Measurements from ENCODE around the gene ZDHHC5. TPM values are rescaled to one million over a fixed set of nuclear protein-coding genes. Genes with fewer than 3 reads are reported as not detected.
"Not testable (repeated sequence)": the region's sequence is repeated elsewhere in the genome, so short reads cannot be mapped to it uniquely, and the experiment has no call there.

The ZDHHC5 gene
- total and polyA plus RNA-seq, 4 donors: 28.7 to 63.2 (median 42.9) TPM

- Histone ChIP-seq H3K36me3 (ENCODE audit: control insufficient read depth in 4 of 4, insufficient read depth in 4 of 4, low read length in 4 of 4) (peaks cover 18 to 31% (median 29%) of the 10 kb centered on the region in 4 donors), H3K9me3 (ENCODE audit: control insufficient read depth in 4 of 4, insufficient read depth in 3 of 4, low read length in 3 of 4) (no peaks in the 10 kb centered on the region), H3K27me3 (ENCODE audit: control insufficient read depth in 3 of 3, insufficient read depth in 3 of 3, low read length in 2 of 3) (no peaks in the 10 kb centered on the region), H3K27ac (ENCODE audit: low read depth in 1 of 2, low read length in 1 of 2) (no peak overlapping the region), H3K4me3 (no peak overlapping the region), H3K4me1 (ENCODE audit: control insufficient read depth in 5 of 5, insufficient read depth in 5 of 5, low read length in 5 of 5) (peaks cover 0 to 21% (median 0%) of the 10 kb centered on the region in 5 donors), H3K9ac (ENCODE audit: insufficient read depth in 1 of 2, low read length in 2 of 2) (no peak overlapping the region)
- WGBS, 2 donors: 63 to 81% methylated on average over 1 of the region's 1 CpG
- DNase-seq (no peak), ATAC-seq (ENCODE audit: insufficient read depth, low FRiP score) (no peak)
- TF ChIP-seq, protein P1, sequence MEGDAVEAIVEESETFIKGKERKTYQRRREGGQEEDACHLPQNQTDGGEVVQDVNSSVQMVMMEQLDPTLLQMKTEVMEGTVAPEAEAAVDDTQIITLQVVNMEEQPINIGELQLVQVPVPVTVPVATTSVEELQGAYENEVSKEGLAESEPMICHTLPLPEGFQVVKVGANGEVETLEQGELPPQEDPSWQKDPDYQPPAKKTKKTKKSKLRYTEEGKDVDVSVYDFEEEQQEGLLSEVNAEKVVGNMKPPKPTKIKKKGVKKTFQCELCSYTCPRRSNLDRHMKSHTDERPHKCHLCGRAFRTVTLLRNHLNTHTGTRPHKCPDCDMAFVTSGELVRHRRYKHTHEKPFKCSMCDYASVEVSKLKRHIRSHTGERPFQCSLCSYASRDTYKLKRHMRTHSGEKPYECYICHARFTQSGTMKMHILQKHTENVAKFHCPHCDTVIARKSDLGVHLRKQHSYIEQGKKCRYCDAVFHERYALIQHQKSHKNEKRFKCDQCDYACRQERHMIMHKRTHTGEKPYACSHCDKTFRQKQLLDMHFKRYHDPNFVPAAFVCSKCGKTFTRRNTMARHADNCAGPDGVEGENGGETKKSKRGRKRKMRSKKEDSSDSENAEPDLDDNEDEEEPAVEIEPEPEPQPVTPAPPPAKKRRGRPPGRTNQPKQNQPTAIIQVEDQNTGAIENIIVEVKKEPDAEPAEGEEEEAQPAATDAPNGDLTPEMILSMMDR (IDR thresholded peaks at IDR 0.05; ENCODE audit: control extremely low read depth, extremely low read depth): no peak
Observed at GRCh38 chr11:57681168-57681567, 13.3 kb downstream of the ZDHHC5 start.

DNA sequence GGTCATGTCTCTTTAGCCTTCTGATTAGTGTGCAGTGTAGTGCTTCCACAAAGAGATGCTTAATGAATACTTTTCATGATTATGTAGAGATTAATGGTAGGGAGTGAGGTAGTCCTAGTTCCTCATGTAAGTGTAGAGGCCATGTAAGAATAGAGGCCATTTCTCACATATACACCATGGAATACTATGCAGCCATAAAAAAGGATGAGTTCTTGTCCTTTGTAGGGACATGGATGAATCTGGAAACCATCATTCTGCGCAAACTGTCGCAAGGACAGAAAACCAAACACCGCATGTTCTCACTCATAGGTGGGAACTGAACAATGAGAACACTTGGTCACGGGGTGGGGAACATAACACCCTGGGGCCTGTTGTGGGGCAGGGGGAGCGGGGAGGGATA, 22.6 kb downstream of the ZDHHC5 start:
- not testable (repeated sequence) for H3K9ac ChIP-seq (ENCODE audit: insufficient read depth in 1 of 2, low read length in 2 of 2); DNase-seq; H3K9me3 ChIP-seq (ENCODE audit: control insufficient read depth in 4 of 4, insufficient read depth in 3 of 4, low read length in 3 of 4); H3K4me3 ChIP-seq; H3K27ac ChIP-seq (ENCODE audit: low read depth in 1 of 2, low read length in 1 of 2); H3K4me1 ChIP-seq (ENCODE audit: control insufficient read depth in 5 of 5, insufficient read depth in 5 of 5, low read length in 5 of 5); H3K27me3 ChIP-seq (ENCODE audit: control insufficient read depth in 3 of 3, insufficient read depth in 3 of 3, low read length in 2 of 3); ATAC-seq (ENCODE audit: insufficient read depth, low FRiP score)
- peaks cover 40 to 55% (median 49%) of the 10 kb centered on the region in 4 donors for H3K36me3 ChIP-seq (ENCODE audit: control insufficient read depth in 4 of 4, insufficient read depth in 4 of 4, low read length in 4 of 4)
- 98 to 99% methylated on average over 5 of the region's 5 CpGs for WGBS, 2 donors

DNA sequence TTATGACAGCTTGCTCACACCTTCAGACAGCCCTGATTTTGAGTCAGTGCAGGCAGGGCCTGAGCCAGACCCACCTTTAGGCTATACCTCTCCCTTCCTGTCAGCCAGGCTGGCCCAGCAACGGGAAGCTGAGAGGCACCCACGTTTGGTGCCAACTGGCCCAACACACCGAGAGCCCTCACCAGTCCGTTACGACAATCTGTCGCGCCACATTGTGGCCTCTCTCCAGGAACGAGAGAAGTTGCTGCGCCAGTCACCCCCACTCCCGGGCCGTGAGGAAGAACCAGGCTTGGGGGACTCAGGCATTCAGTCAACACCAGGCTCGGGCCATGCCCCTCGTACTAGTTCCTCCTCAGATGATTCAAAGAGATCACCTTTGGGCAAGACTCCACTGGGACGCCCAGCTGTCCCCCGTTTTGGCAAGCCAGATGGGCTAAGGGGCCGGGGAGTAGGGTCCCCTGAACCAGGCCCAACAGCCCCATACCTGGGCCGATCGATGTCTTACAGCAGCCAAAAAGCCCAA, 31.0 kb downstream of the ZDHHC5 start:
- Histone ChIP-seq H3K9me3 (ENCODE audit: control insufficient read depth in 4 of 4, insufficient read depth in 3 of 4, low read length in 3 of 4) (no peaks in the 10 kb centered on the region), H3K36me3 (ENCODE audit: control insufficient read depth in 4 of 4, insufficient read depth in 4 of 4, low read length in 4 of 4) (peaks cover 32 to 50% (median 35%) of the 10 kb centered on the region in 4 donors), H3K4me3 (no peak overlapping the region), H3K27me3 (ENCODE audit: control insufficient read depth in 3 of 3, insufficient read depth in 3 of 3, low read length in 2 of 3) (no peaks in the 10 kb centered on the region), H3K9ac (ENCODE audit: insufficient read depth in 1 of 2, low read length in 2 of 2) (no peak overlapping the region), H3K4me1 (ENCODE audit: control insufficient read depth in 5 of 5, insufficient read depth in 5 of 5, low read length in 5 of 5) (no peaks in the 10 kb centered on the region), H3K27ac (ENCODE audit: low read depth in 1 of 2, low read length in 1 of 2) (no peak overlapping the region)
- TF ChIP-seq, protein P1 (IDR thresholded peaks at IDR 0.05; ENCODE audit: control extremely low read depth, extremely low read depth): no peak
- ATAC-seq (ENCODE audit: insufficient read depth, low FRiP score) (no peak), DNase-seq (no peak)
- WGBS, 2 donors: 92 to 95% methylated on average over 18 of the region's 18 CpGs

GRCh38 chr11:57699813-57700212, 31.9 kb downstream of the ZDHHC5 start:
- no peak for ATAC-seq (ENCODE audit: insufficient read depth, low FRiP score)
- Histone ChIP-seq H3K36me3 (ENCODE audit: control insufficient read depth in 4 of 4, insufficient read depth in 4 of 4, low read length in 4 of 4) (peaks cover 31 to 49% (median 37%) of the 10 kb centered on the region in 4 donors), H3K27me3 (ENCODE audit: control insufficient read depth in 3 of 3, insufficient read depth in 3 of 3, low read length in 2 of 3) (no peaks in the 10 kb centered on the region), H3K4me1 (ENCODE audit: control insufficient read depth in 5 of 5, insufficient read depth in 5 of 5, low read length in 5 of 5) (no peaks in the 10 kb centered on the region), H3K27ac (ENCODE audit: low read depth in 1 of 2, low read length in 1 of 2) (no peak overlapping the region), H3K9me3 (ENCODE audit: control insufficient read depth in 4 of 4, insufficient read depth in 3 of 4, low read length in 3 of 4) (no peaks in the 10 kb centered on the region), H3K4me3 (no peak overlapping the region), H3K9ac (ENCODE audit: insufficient read depth in 1 of 2, low read length in 2 of 2) (no peak overlapping the region)
- DNase-seq: no peak
- TF ChIP-seq, protein P1 (IDR thresholded peaks at IDR 0.05; ENCODE audit: control extremely low read depth, extremely low read depth): no peak
- 89 to 90% methylated on average over 10 of the region's 10 CpGs for WGBS, 2 donors
